RWPE2 (cell line): ENCODE measurements around the gene PUM1.
A peak's percentile ranks its signal among the peaks of the same experiment; 100 is the strongest.

Experiments used
- ATAC-seq: fragments of 200-7000 bp; cut with Tn5 transposase; 3 replicates; pipeline ENCODE4 v1.9.1; 2021; ENCODE audit warnings: low read depth
- DNase-seq: peaks from one replicate; pipeline ENCODE4 v3.0.0-alpha.2; 2020; ENCODE audit warnings: low spot score
- H3K27ac ChIP-seq: fragments of 450-650 bp; 2 replicates; pipeline ENCODE4 v1.5.1; 2017; ENCODE audit warnings: mild to moderate bottlenecking; ENCODE audit not compliant: poor library complexity, severe bottlenecking
- H3K27me3 ChIP-seq: fragments of 250-450 bp; sonication (Bioruptor Pico); 2 replicates; pipeline ENCODE4 v1.5.1; 2021; ENCODE audit warnings: mild to moderate bottlenecking, moderate library complexity; ENCODE audit not compliant: insufficient read depth, poor library complexity, severe bottlenecking
- H3K36me3 ChIP-seq: fragments of 250-450 bp; sonication (Bioruptor Pico); 2 replicates; pipeline ENCODE4 v1.5.1; 2020; ENCODE audit warnings: low read depth, mild to moderate bottlenecking, moderate library complexity
- H3K4me1 ChIP-seq: fragments of 250-450 bp; sonication (Bioruptor Pico); 2 replicates; pipeline ENCODE4 v1.5.1; 2021; ENCODE audit warnings: mild to moderate bottlenecking, moderate library complexity; ENCODE audit not compliant: insufficient read depth, poor library complexity, severe bottlenecking
- H3K4me3 ChIP-seq: fragments of 250-450 bp; sonication (Bioruptor Pico); 2 replicates; pipeline ENCODE4 v1.5.1; 2021; ENCODE audit warnings: mild to moderate bottlenecking, moderate library complexity; ENCODE audit not compliant: severe bottlenecking
- H3K9me3 ChIP-seq: fragments of 250-450 bp; sonication (Bioruptor Pico); 2 replicates; pipeline ENCODE4 v1.5.1; 2021; ENCODE audit warnings: mild to moderate bottlenecking, moderate library complexity; ENCODE audit not compliant: severe bottlenecking
- CTCF ChIP-seq: fragments of 450-650 bp; IDR thresholded peaks from one replicate; pipeline ENCODE4 v1.5.1; 2017; ENCODE audit warnings: mild to moderate bottlenecking, moderate library complexity; ENCODE audit not compliant: poor library complexity, severe bottlenecking

The PUM1 gene

DNA sequence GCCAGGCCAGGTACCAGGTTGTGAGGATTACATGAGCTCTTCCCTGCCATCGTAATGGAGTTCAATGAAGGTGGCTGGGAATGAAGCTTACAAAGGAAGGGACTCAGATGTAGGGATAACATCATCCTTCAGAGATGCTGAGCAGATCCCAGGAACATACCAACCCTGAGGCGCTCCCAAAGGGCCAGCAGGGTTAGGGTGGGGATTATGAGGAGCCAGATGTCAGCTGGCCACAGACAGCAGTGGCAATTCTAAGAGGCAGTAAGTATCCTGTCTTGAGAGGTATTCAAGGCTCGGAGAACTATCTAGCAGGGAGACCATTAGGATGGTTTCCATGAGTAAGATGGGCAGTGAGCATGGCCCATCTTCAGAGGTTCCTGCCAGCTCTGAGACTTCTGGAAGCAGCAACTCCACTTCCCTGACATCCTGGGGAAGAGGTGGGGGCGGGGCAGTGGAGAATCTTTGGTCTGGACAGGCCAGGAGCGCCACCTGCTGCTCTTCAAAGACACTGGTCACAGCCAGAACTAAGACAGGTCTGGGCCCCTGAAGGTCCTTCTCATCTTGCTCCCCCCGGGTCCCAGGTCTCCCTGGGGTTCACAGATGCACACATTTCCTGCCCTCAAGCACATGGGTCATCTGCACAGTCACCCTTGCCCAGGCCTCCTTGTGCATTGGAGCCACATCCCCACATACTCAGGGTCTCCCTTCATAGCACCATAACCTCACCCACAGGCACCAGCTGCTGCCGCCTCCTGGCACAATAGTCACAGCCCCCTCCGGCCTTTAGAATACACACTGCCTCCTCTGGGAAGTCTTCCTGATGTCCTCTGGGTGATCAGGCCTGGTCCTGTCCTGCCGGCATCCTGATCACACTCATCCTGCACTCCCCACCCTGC is 154.2 kb downstream of the PUM1 start:
- TF ChIP-seq CTCF: peak; percentile 90
- peak; percentile 70 for ATAC-seq
- Histone ChIP-seq H3K36me3 (no peaks in the 10 kb centered on the region), H3K27ac (no peak overlapping the region), H3K9me3 (no peaks in the 10 kb centered on the region), H3K4me3 (no peak overlapping the region), H3K4me1 (no peaks in the 10 kb centered on the region), H3K27me3 (no peaks in the 10 kb centered on the region)
- peak; percentile 83 for DNase-seq

- Histone ChIP-seq H3K27ac (no peak overlapping the region), H3K36me3 (no peaks in the 10 kb centered on the region), H3K4me3 (peak overlapping the region; percentile 38), H3K27me3 (no peaks in the 10 kb centered on the region), H3K4me1 (no peaks in the 10 kb centered on the region), H3K9me3 (no peaks in the 10 kb centered on the region)
- no peak for TF ChIP-seq CTCF
- ATAC-seq (no peak), DNase-seq (peak; percentile 51)
Measured at GRCh38 chr1:30909365-30910068, 156.0 kb downstream of the PUM1 start.

- TF ChIP-seq CTCF: no peak
- peak; percentile 49; the same call in 2 of the 3 replicates for ATAC-seq
- Histone ChIP-seq H3K9me3 (no peaks in the 10 kb centered on the region), H3K4me3 (peak within 1 kb of the TSS; percentile 38), H3K4me1 (no peaks in the 10 kb centered on the region), H3K27ac (no peak within 1 kb of the TSS), H3K27me3 (no peaks in the 10 kb centered on the region), H3K36me3 (no peaks in the 10 kb centered on the region)
- DNase-seq: peak; percentile 39
Measured at GRCh38 chr1:30908696-30909364, 156.7 kb downstream of the PUM1 start, which contains the start of gene SDC3. Gene SDC3 (minus strand): TSS chr1:30908758. CDS start chr1:30908586, 172 bp downstream.

GRCh38 chr1:30908316-30908695 is 157.2 kb downstream of the PUM1 start:
- no peak for DNase-seq
- peak overlapping the region; percentile 38 for H3K4me3 ChIP-seq
- H3K4me1 ChIP-seq: no peaks in the 10 kb centered on the region
- no peaks in the 10 kb centered on the region for H3K36me3 ChIP-seq
- no peak overlapping the region for H3K27ac ChIP-seq
- no peak for ATAC-seq
- H3K27me3 ChIP-seq: no peaks in the 10 kb centered on the region
- TF ChIP-seq CTCF: no peak
- H3K9me3 ChIP-seq: no peaks in the 10 kb centered on the region
